Measurements from ENCODE around the gene RFC1.
"Not testable (repeated sequence)": the region's sequence is repeated elsewhere in the genome, so short reads cannot be mapped to it uniquely, and the experiment has no call there.

DNA sequence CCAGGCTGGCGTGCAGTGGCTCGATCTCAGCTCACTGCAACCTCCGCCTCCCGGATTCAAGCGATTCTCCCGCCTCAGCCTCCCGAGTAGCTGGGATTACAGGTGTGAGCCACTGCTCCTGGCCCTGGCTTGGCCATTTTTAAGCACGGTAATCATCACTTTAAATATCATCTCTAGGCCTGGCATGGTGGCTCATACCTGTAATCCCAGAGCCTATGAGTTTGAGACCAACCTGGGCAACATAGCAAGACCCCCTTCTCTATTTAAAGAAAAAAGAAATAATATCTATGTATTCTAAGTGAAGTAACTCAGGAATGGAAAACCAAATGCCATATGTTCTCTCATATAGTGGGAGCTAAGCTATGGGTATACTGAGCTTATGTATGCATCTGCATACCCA, 45.4 kb upstream of the RFC1 start:
- TF ChIP-seq, protein P1, sequence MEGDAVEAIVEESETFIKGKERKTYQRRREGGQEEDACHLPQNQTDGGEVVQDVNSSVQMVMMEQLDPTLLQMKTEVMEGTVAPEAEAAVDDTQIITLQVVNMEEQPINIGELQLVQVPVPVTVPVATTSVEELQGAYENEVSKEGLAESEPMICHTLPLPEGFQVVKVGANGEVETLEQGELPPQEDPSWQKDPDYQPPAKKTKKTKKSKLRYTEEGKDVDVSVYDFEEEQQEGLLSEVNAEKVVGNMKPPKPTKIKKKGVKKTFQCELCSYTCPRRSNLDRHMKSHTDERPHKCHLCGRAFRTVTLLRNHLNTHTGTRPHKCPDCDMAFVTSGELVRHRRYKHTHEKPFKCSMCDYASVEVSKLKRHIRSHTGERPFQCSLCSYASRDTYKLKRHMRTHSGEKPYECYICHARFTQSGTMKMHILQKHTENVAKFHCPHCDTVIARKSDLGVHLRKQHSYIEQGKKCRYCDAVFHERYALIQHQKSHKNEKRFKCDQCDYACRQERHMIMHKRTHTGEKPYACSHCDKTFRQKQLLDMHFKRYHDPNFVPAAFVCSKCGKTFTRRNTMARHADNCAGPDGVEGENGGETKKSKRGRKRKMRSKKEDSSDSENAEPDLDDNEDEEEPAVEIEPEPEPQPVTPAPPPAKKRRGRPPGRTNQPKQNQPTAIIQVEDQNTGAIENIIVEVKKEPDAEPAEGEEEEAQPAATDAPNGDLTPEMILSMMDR (conservative IDR thresholded peaks at IDR 0.05; ENCODE audit: low read depth, low read length), result not testable (repeated sequence)
- TF ChIP-seq MAFK (IDR thresholded peaks at IDR 0.05; ENCODE audit: low read depth, low read length); ELK1 (IDR thresholded peaks at IDR 0.05; ENCODE audit: borderline replicate concordance, low read depth, low read length); POLR2A (IDR thresholded peaks at IDR 0.05; ENCODE audit: low read depth, low read length); MXI1 (IDR thresholded peaks at IDR 0.05; ENCODE audit: borderline replicate concordance, low read depth, low read length); SMC3 (IDR thresholded peaks at IDR 0.05; ENCODE audit: low read depth, low read length); RFX5 (IDR thresholded peaks at IDR 0.05; ENCODE audit: low read depth, low read length); FOS (IDR thresholded peaks at IDR 0.05; ENCODE audit: low read depth, low read length): not testable (repeated sequence)
- TF ChIP-seq, protein P2, sequence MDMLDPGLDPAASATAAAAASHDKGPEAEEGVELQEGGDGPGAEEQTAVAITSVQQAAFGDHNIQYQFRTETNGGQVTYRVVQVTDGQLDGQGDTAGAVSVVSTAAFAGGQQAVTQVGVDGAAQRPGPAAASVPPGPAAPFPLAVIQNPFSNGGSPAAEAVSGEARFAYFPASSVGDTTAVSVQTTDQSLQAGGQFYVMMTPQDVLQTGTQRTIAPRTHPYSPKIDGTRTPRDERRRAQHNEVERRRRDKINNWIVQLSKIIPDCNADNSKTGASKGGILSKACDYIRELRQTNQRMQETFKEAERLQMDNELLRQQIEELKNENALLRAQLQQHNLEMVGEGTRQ (IDR thresholded peaks at IDR 0.05; ENCODE audit: low read depth, low read length), result not testable (repeated sequence)

All from IMR-90 (cell line).